ENCODE results near the gene KCNH8.

- TF ChIP-seq POLR2A (IDR thresholded peaks at IDR 0.05) (no peak), CTCF (IDR thresholded peaks at IDR 0.05) (no peak)
Observed at GRCh38 chr3:19221081-19221480, 72.8 kb downstream of the KCNH8 start.
